Erythroblast (primary cell): ENCODE results near the gene PRKCD.

ENCODE experiments used
- DNase-seq, 2 experiments: peaks; one replicate each; lab custom pipeline; 2025; lab: John Stamatoyannopoulos, UW
- GATA1 ChIP-seq: IDR thresholded peaks from 2 replicates; pipeline ENCODE4 v1.6.1; 2011; ENCODE audit warnings: low read depth, mild to moderate bottlenecking, control low read depth, low read length, moderate library complexity
- POLR2A ChIP-seq: IDR thresholded peaks from 2 replicates; pipeline ENCODE4 v1.6.1; 2011; ENCODE audit warnings: mild to moderate bottlenecking, low read length

Gene PRKCD

DNA sequence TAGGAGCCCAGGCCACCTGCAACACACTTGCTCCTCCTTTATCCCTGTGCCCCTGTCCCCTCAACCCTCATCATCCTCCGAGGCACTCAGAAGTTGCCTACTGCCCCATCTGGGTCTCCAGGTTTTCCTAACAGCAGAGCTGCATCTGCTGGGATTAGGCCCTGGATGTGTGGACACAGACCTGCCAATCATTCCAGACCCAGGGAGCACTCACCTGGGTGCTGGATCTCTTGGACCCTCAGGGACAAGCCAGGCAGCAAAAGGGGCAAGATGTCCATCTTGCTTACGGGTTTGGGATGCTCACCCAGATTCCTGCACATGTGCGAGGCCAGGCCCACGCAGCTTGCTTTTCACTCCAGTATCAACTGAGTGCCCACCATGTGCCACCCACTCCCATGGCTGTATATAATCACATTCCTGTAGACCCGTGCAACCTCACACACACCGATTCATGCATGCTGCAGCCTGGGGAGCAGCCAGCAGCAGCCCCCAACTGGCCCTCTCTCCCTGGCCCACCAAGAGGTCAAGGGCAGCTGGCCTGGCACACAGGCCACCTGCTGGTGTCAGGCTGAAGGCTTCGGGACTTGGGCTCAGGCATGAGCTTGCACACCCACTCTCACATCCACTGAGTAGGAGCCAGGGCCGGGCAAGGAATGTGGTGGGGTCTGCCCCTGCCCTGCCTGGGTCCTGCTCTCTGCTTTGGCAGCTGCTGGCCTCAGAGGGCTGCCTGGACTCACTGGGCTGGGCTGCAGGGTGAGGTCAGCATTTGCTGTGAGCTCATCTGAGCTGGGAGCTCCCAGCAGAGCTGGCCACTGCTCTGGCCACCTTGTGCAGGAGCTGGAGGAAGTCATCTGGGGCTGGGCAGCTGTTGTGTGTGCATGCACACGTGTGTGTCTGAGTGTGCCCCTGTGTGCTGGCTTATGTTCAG lies 14.9 kb downstream of the PRKCD start:
- TF ChIP-seq POLR2A: no peak
- no peak for DNase-seq

DNA sequence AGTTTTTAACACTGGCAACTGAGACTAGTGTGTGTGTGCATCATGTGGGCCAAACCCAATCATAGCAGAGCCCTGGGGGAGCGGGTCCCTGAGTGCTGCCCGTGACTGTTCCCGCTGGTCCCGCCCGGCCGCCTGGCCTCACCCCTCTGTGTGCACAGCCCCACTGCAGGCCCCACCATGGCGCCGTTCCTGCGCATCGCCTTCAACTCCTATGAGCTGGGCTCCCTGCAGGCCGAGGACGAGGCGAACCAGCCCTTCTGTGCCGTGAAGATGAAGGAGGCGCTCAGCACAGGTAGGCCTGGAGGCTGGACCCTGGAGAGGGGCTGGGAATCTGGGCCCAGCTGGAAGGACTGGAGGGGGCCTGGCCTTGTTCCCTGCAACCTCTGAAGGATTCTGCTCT lies 17.2 kb downstream of the PRKCD start:
- TF ChIP-seq POLR2A: no peak
- no peak for TF ChIP-seq GATA1
- no peak for DNase-seq

DNA sequence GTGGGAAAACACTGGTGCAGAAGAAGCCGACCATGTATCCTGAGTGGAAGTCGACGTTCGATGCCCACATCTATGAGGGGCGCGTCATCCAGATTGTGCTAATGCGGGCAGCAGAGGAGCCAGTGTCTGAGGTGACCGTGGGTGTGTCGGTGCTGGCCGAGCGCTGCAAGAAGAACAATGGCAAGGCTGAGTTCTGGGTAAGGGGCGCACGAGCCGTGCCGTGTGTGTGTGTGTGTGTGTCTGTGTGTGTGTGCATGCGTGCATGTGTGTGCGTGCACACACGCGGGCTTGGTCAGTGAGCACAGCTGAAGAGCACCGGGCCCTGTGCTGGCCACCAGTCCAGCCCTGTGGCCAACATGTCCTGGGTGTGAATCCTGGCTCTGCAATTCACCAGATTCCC lies 18.6 kb downstream of the PRKCD start:
- TF ChIP-seq POLR2A (no peak), GATA1 (no peak)
- no peak for DNase-seq

DNA sequence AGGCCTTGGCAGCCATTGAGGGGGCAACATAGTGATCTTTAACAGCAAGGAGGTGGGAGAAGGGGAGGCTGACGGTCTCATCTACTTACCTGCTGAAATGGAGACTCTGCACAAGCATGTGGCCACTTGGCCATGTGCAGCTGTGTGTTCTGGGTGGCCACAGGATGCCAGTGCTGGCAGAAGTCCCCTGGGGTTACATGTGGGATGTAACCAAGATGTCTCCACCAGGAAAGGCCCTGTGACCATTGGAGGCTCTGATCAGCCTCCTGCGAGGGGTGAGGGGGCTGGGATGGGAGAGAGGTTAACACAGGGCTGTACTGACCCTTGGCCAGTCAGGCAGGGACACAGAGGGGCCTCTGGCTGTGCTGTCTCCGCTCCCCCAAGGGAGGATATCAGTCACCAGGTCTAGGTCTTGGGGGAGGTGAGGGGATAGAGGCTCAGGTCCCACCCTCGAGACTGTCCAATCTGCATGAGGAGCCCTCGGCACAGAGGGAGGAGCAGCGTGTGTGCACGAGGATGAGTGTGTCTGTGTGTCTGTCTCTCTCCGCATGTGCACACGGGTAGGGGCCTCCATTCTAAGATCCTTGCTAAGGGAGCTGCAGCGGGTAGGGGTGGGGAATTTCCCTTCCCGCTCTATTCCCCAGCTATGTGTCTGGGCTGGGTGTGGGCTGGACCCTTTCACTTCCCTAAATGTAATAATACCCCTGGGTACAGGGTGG lies 19.5 kb downstream of the PRKCD start:
- DNase-seq: no peak

DNA sequence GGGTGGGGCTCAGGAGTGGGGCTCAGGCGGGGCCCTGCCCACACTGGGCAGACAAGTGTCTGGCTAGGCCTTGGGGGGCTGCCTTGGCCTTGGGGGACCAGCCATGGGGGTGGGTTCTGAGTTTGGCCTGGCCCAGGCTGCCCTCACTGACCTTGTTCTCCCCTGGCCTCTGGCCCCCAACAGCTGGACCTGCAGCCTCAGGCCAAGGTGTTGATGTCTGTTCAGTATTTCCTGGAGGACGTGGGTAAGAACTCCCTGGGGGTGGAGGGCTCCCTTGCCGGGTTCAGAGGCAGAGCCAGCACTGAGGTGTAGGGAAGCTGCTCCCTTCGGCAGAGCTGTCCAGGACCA lies 20.0 kb downstream of the PRKCD start:
- DNase-seq: no peak
- TF ChIP-seq POLR2A (no peak), GATA1 (no peak)

More for the DNA sequence above, 19.5 kb downstream of the PRKCD start:
- TF ChIP-seq GATA1: no peak
- TF ChIP-seq POLR2A: no peak

DNA sequence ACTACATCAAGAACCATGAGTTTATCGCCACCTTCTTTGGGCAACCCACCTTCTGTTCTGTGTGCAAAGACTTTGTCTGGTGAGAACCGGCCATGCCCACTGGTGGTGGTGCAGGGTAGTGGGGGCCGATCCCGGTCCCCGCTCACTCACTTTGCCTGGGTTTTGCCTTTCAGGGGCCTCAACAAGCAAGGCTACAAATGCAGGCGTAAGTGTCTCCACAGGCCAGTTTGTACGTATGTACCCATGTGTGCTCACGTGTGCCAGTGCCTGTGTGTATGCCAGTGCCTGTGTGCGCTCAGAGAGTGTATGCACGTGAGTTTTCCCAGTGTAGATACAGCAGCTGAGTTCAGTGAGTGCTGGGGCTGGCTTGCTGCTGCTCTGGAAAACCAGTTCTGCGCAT lies 20.5 kb downstream of the PRKCD start:
- TF ChIP-seq GATA1: no peak
- no peak for TF ChIP-seq POLR2A
- no peak for DNase-seq

DNA sequence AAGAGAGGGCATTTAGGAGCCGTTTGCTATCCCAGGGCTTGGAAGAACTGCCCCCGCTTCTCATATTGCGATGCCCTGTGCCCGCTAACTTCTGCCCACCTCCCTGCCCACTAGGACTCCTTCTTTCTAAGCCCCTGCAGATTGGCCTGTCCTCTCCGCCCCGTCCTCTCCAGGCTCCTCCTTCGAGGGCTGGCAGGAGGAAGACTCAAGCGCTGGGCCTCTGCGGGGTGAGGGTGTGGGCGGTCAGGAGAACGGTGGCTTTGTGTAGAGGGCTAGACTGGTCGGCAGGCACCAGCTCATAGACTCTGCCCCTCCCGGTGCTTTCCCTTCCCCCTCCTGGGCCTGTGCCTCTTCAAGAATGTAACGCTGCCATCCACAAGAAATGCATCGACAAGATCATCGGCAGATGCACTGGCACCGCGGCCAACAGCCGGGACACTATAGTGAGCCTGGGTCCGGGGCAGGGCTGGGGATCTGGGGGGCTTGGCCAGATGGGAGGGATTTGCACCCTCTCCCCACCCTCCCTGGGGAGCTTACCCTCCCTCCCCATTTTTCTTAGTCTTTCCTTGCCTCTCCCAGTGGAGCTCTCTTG lies 21.9 kb downstream of the PRKCD start:
- DNase-seq: no peak
- TF ChIP-seq GATA1: no peak
- no peak for TF ChIP-seq POLR2A

DNA sequence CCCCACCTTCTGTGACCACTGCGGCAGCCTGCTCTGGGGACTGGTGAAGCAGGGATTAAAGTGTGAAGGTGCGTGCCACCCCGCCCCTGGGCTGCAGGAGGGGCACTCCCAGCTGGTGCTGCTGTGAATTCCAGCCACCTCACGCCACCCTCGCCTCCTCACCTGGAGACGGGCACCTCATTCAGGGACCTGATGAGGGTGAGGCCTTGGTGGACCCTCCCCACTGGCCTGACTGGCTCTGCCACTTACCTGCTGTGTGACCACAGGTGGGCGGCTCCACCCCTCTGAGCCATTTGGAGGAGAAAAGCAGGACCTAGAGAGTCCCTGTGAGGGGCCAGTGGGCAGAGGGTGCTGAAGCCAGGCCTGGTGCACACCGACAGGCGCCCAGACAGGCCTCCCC lies 22.5 kb downstream of the PRKCD start:
- no peak for DNase-seq

DNA sequence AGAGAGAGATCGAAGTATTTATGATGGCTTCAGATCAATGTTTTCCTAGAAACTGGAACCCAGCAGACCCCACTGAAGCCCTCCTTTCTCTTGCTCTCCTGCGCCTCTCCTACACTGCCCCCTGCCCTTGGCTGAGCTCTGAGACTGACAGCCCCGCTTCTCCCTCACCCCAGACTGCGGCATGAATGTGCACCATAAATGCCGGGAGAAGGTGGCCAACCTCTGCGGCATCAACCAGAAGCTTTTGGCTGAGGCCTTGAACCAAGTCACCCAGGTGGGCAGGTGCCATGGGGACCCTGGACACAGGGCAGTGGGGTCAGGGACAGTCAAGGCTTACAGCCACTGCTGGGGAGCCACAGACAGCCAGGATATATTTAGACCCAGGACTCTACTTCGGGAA lies 23.7 kb downstream of the PRKCD start:
- no peak for DNase-seq
- TF ChIP-seq POLR2A: no peak

More for the DNA sequence above, 22.5 kb downstream of the PRKCD start:
- no peak for TF ChIP-seq POLR2A
- TF ChIP-seq GATA1: no peak

DNA sequence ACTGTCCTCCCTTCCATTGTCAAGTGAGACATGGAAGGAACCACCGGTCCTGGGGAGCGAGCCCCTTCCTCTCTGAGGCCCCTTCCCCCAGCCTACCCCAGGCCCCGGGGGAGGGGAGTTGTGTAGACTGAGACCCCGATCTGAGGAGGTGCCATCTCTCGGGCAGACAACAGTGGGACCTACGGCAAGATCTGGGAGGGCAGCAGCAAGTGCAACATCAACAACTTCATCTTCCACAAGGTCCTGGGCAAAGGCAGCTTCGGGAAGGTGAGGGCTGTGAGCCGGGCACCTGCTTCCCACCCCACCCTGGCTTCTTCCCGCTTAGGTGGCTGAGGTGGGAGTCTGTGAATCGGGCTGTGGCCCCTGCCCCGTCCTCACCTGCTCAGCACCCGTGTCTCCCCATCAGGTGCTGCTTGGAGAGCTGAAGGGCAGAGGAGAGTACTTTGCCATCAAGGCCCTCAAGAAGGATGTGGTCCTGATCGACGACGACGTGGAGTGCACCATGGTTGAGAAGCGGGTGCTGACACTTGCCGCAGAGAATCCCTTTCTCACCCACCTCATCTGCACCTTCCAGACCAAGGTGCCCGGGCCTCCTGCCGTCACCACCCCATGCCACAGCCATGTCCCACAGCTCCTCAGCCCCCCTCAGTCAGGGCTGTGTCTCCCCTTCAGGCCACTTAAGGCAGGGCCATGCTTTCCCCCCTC lies 24.9 kb downstream of the PRKCD start:
- DNase-seq: no peak
- TF ChIP-seq GATA1: no peak
- no peak for TF ChIP-seq POLR2A

DNA sequence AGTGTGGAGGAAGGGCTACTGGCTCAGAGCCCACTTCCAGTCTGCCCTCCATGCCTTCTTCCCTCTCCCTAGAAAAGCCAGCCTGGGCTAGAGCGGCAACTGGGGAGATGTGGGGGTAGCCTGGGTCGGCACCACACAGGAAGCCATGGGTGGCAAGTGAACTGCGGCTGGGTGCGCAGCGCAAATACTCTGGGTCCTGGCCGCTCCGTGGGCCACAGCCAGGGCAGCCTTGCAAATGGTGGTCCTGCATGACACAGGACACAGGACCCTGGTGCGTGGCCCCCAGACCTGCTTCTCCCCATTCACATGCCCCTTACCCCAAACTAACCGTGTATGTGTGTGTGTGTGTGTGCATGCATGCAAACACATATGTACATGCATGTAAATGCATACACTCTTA lies 25.7 kb downstream of the PRKCD start:
- DNase-seq: no peak
- TF ChIP-seq GATA1: no peak
- no peak for TF ChIP-seq POLR2A

DNA sequence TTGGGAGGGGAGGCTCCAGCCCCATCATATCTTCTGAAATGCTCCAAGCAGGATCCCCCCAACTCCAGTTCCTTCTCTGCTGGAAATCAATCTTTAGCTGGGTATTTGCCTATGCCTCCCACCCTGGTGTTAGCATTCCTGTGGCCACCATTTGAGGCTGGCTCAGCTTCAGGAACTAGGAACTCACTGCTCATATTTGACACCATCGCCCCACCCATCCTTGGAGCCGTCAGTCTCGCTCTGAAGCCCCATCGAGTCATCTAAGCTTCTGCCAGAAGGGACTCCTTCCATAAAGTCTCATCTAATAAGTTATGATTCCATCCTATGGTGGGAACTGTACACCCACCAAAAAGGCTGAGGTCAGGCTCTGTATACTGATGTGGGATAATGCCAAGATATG lies 26.4 kb downstream of the PRKCD start:
- no peak for DNase-seq
- TF ChIP-seq GATA1: no peak
- TF ChIP-seq POLR2A: no peak

DNA sequence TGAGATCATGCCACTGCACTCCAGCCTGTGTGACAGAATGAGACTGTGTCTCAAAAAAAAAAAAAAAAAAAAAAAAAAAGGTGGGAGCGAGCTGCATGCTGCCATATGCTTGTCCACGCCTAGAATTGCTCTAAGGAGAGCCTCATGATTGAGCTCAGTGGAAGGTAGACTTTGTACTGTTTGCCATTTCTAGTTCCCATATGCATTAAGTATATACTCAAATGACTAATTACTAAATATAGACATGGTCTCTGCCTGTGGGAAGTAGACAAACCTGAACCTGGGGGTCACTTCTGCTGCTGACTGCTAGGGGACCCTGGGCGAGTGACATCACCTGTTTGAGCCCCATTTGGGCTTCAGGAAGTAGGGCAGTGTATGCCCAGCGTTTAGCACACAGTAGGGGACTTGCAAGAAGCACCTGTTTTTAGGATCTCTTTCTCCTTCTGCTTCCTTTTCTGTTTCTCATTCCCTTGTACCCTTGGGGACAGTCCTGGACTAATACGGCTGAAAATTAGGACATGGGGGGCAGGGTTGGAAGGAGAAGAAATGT lies 27.2 kb downstream of the PRKCD start:
- DNase-seq: no peak
- TF ChIP-seq POLR2A (no peak), GATA1 (no peak)
